Psoas muscle (tissue), 8 donors: ENCODE results near the gene IRF2BP1. TPM values are rescaled to one million over a fixed set of nuclear protein-coding genes. Genes with fewer than 3 reads are reported as not detected.

Source experiments
- ATAC-seq, 4 donors: fragments of 200-7000 bp; cut with Tn5 transposase; one replicate each; pipeline ENCODE4 v1.9.1; 2020; ENCODE audit warnings: moderate library complexity in 3 of 4, mild to moderate bottlenecking in 2 of 4
- DNase-seq, 2 donors: peaks; one replicate each; pipeline ENCODE4 v3.0.0-alpha.2; 2020
- H3K27ac ChIP-seq: fragments of 200-600 bp; one replicate; pipeline ENCODE4 v1.8.0; 2022
- H3K27me3 ChIP-seq, 3 donors: fragments of 200-600 bp in 1 of 3; one replicate each; pipeline versions ENCODE4 v1.6.1 to v1.8.0; 2013 to 2022; ENCODE audit warnings: low read length in 2 of 3, mild to moderate bottlenecking in 2 of 3, moderate library complexity in 1 of 3; ENCODE audit not compliant: insufficient read depth in 3 of 3
- H3K36me3 ChIP-seq, 2 donors: fragments of 200-600 bp in 1 of 2; one replicate each; pipeline versions ENCODE4 v1.6.1 to v1.8.0; 2013 to 2022; ENCODE audit warnings: low read depth in 1 of 2, mild to moderate bottlenecking in 1 of 2, moderate library complexity in 1 of 2; ENCODE audit not compliant: insufficient read depth in 1 of 2
- H3K4me1 ChIP-seq: fragments of 200-600 bp; one replicate; pipeline ENCODE4 v1.8.0; 2022
- H3K4me3 ChIP-seq: fragments of 200-600 bp; one replicate; pipeline ENCODE4 v1.8.0; 2022; ENCODE audit warnings: mild to moderate bottlenecking
- H3K9me3 ChIP-seq: fragments of 200-600 bp; one replicate; pipeline ENCODE4 v1.8.0; 2022
- WGBS, 3 donors: extraction: QIAGEN DNeasy Blood & Tissue Kit; methylation state at CpG; one replicate each; pipeline versions ENCODE4 v1.1.6 to v1.1.7; 2013; 5-methylcytosine and 5-hydroxymethylcytosine counted together
- intact Hi-C, 2 donors: fragments of 100-400 bp; cut with DNase I; formaldehyde crosslinking; loops; one replicate each; pipeline versions ENCODE4 v1.11.0 to v1.14.2; 2022
- polyA plus RNA-seq, 3 donors: library from polyadenylated mRNA; stranded (reverse); fragments of 200-250 nt; gene quantifications; one replicate each; pipeline ENCODE4 v1.2.3, GENCODE V29; 2013
- total RNA-seq, 4 donors: library from RNA; stranded (reverse); fragmentation: NEBNext Ultra II Directional in 2 of 4; extraction: Animal tissue kit (Norgen Biotek cat#: 25700) in 2 of 4; gene quantifications; one replicate each; pipeline versions ENCODE4 v1.2.1 to v1.2.4, GENCODE V29; 2021 to 2023
- TF ChIP-seq, protein P1 (sequence below): fragments of 200-600 bp; IDR thresholded peaks from one replicate; pipeline ENCODE4 v1.8.0; 2022; ENCODE audit warnings: antibody characterized with exemption
- donor health status: healthy with polysubstance abuse.
- donor health status: DM: no; HTN: no; CAD: no; lungs with moderate emphysema.
- donor health status: Bipolar disorder and iron deficiency.
- donor health status: healthy.
- donor health status: DM: yes; HTN: yes; CAD: no.
- donor health status: DM: no; HTN: no; CAD: no.
- donor health status: DM: no; HTN: no; CAD: no.
- donor health status: DM: yes; HTN: yes; CAD: no.

IRF2BP1 gene
- total and polyA plus RNA-seq, 7 donors: 12.6 to 25.4 (median 17.6) TPM

DNA sequence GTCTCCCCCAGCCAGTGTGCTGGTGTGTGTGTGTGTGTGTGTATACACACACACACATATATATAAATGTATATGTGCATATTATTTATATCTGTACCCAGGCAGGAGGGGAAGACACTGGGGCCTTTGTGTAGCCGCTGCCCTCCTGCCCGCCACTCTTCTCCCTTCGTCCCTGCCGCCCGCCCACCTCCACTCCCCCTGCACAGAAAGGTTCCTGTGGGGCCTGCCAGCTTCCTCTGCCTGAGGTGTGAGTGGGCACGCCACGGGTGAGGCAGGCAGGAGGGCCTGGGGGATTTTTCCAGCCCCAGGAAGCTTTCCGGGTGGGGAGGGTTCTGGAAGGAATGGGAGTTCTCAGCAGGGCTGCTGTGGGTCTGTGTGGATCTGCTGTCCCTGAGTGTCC, 6.9 kb downstream of the IRF2BP1 start:
- no peak for ATAC-seq
- Histone ChIP-seq H3K4me3 (no peak overlapping the region), H3K27me3 (peaks cover 0 to 5% (median 4%) of the 10 kb centered on the region in 3 donors), H3K36me3 (peaks cover 0 to 10% of the 10 kb centered on the region in 2 donors), H3K27ac (no peak overlapping the region), H3K9me3 (no peaks in the 10 kb centered on the region), H3K4me1 (peaks cover 17% of the 10 kb centered on the region)
- intact Hi-C loops: no loop called here
- TF ChIP-seq, protein P1, sequence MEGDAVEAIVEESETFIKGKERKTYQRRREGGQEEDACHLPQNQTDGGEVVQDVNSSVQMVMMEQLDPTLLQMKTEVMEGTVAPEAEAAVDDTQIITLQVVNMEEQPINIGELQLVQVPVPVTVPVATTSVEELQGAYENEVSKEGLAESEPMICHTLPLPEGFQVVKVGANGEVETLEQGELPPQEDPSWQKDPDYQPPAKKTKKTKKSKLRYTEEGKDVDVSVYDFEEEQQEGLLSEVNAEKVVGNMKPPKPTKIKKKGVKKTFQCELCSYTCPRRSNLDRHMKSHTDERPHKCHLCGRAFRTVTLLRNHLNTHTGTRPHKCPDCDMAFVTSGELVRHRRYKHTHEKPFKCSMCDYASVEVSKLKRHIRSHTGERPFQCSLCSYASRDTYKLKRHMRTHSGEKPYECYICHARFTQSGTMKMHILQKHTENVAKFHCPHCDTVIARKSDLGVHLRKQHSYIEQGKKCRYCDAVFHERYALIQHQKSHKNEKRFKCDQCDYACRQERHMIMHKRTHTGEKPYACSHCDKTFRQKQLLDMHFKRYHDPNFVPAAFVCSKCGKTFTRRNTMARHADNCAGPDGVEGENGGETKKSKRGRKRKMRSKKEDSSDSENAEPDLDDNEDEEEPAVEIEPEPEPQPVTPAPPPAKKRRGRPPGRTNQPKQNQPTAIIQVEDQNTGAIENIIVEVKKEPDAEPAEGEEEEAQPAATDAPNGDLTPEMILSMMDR: no peak
- WGBS, 3 donors: 69 to 79% (median 77%) methylated on average over 8 of the region's 8 CpGs
- no peak for DNase-seq

DNA sequence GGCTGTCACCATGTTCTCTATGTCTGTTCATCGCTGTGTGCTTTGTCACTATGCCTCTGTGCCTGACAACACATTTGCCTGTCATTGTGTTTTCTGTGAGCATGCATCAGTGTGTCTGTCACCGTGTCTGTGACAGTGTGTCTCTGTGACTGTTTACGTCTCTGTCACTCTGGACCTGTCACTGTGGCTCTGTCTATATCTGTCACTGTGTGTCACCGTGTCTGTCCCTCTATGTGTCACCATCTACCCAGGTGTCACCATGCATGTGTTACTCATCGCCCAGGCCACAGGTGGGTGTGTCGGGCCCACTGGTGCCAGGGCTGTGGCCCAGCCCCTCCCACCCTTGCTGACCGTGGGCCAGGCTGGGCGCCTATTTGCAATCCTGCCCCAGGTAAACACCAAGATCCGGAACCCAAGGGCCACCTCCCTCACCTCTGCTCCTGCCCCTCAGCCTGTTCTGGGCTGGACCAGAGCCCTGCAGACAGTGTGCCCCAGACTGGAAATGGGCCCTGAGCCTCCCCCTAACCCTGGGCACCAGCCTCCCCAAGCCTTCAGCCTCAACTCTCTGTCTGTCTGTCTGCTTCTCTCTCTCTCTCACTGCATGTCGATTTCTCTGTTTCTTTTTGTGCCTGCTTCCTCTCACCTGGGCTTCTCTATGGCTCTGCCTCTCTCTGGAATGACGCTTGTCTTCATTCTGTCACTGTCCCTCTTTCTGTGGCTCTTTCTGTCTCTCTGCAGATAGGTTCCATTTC, 7.7 kb downstream of the IRF2BP1 start:
- ATAC-seq: peak; percentile 75 to 89 (median 84)
- Histone ChIP-seq H3K36me3 (peaks cover 0 to 5% of the 10 kb centered on the region in 2 donors), H3K9me3 (no peaks in the 10 kb centered on the region), H3K4me3 (no peak overlapping the region), H3K27me3 (peaks cover 0 to 5% (median 4%) of the 10 kb centered on the region in 3 donors), H3K27ac (peak overlapping the region; percentile 2), H3K4me1 (peaks cover 9% of the 10 kb centered on the region)
- TF ChIP-seq, protein P1: no peak
- no peak for DNase-seq
- intact Hi-C loops: no loop called here
- WGBS, 3 donors: 75 to 83% (median 81%) methylated on average over 11 of the region's 11 CpGs

DNA sequence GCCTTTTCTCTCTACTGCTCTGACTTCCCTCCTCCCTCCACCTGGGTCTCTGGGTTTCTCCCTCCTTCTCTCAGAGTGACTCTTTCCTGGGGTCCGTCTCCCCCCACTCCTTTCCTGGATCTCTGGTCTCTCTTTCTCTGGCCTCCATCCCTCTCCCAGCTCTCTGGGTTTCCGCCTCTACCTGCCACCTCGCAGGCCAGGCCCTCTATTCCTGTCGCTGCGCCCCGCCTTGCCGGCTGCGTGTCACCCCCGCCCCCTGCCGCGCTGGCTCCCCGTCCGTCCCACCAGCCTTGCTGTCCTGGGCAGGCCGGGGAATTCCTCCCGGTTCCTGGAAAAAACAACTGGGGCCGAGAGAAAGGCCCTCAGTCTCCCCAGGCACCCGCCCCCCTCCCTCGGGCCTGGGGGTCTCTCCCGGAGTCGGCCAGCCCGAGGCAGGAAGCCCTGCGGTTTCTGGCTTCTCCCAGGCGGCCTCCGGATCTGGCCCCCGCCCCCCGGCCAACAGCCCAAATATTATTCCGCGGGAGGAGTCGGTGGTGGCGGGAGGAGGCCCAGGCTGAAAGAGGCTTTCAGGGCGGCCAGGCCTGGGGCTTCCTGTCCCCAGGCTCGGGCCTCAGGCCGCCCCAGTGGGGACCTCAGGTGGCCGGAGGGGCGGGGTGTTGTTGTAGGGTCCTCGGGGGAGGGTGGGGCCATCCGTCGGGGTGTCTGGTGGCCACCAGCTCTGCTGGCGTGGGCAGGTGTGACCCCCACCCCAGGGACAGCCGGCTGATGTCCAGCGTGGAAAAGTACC, 9.3 kb downstream of the IRF2BP1 start:
- Histone ChIP-seq H3K27me3 (peaks cover 0 to 5% (median 4%) of the 10 kb centered on the region in 3 donors), H3K4me1 (no peaks in the 10 kb centered on the region), H3K4me3 (peak overlapping the region; percentile 31), H3K27ac (peak overlapping the region; percentile 46), H3K36me3 (peaks cover 0 to 5% of the 10 kb centered on the region in 2 donors), H3K9me3 (no peaks in the 10 kb centered on the region)
- peak; percentile 46 to 54 for DNase-seq
- WGBS, 3 donors: 13 to 20% (median 18%) methylated on average over 38 to 41 of the region's 41 CpGs
- peak in 1 of 4 donors; percentile 24 for ATAC-seq
- TF ChIP-seq, protein P1: no peak
- intact Hi-C loops: no loop called here

DNA sequence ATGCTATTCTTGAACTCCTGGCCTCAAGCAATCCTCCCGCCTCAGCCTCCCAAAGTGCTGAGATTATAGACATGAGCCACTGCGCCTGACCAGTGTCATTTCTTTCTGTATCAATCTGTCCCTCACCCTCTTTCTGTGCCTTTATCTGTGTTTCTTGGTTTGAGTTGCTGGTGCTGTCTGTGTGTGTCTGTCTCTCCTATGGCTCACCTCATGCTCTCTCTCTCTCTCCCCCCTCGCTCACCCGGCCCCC, 9.9 kb downstream of the IRF2BP1 start:
- Histone ChIP-seq H3K36me3 (peaks cover 0 to 2% of the 10 kb centered on the region in 2 donors), H3K27me3 (peaks cover 0 to 5% (median 4%) of the 10 kb centered on the region in 3 donors), H3K27ac (no peak overlapping the region), H3K4me1 (no peaks in the 10 kb centered on the region), H3K9me3 (no peaks in the 10 kb centered on the region), H3K4me3 (no peak overlapping the region)
- no peak for ATAC-seq
- intact Hi-C loops: no loop called here
- no peak for DNase-seq
- 52 to 61% (median 58%) methylated on average over 4 of the region's 4 CpGs for WGBS, 3 donors
- TF ChIP-seq, protein P1: no peak
